ENCODE measurements around the gene USP32.
A peak's percentile ranks its signal among the peaks of the same experiment; 100 is the strongest.
"Not testable (repeated sequence)": the region's sequence is repeated elsewhere in the genome, so short reads cannot be mapped to it uniquely, and the experiment has no call there.

The USP32 gene

GRCh38 chr17:60323754-60324153, 68.2 kb downstream of the USP32 start:
- no peak for TF ChIP-seq CTCF (IDR thresholded peaks at IDR 0.05; ENCODE audit: control insufficient read depth, insufficient read depth, low read depth, low read length, missing control alignments)
- DNase-seq (ENCODE audit: low read depth) = no peak
- H3K4me3 ChIP-seq (ENCODE audit: control insufficient read depth, low read depth, low read length) = no peak overlapping the region

GRCh38 chr17:60322056-60322387, 69.9 kb downstream of the USP32 start:
- TF ChIP-seq CTCF (IDR thresholded peaks at IDR 0.05; ENCODE audit: control insufficient read depth, insufficient read depth, low read depth, low read length, missing control alignments) = no peak
- no peak overlapping the region for H3K4me3 ChIP-seq (ENCODE audit: control insufficient read depth, low read depth, low read length)
- DNase-seq (ENCODE audit: low read depth) = no peak

- TF ChIP-seq CTCF (IDR thresholded peaks at IDR 0.05; ENCODE audit: control insufficient read depth, insufficient read depth, low read depth, low read length, missing control alignments) = no peak
- DNase-seq (ENCODE audit: low read depth) = no peak
- no peak overlapping the region for H3K4me3 ChIP-seq (ENCODE audit: control insufficient read depth, low read depth, low read length)
These were observed 70.4 kb downstream of the USP32 start for GRCh38 chr17:60321336-60322055.

GRCh38 chr17:60318830-60319229, 73.1 kb downstream of the USP32 start:
- TF ChIP-seq CTCF (IDR thresholded peaks at IDR 0.05; ENCODE audit: control insufficient read depth, insufficient read depth, low read depth, low read length, missing control alignments) = no peak
- no peak overlapping the region for H3K4me3 ChIP-seq (ENCODE audit: control insufficient read depth, low read depth, low read length)
- DNase-seq (ENCODE audit: low read depth) = no peak

GRCh38 chr17:60318326-60318725, 73.6 kb downstream of the USP32 start:
- no peak for TF ChIP-seq CTCF (IDR thresholded peaks at IDR 0.05; ENCODE audit: control insufficient read depth, insufficient read depth, low read depth, low read length, missing control alignments)
- DNase-seq (ENCODE audit: low read depth) = no peak
- no peak overlapping the region for H3K4me3 ChIP-seq (ENCODE audit: control insufficient read depth, low read depth, low read length)

GRCh38 chr17:60315650-60316049, 76.3 kb downstream of the USP32 start:
- DNase-seq (ENCODE audit: low read depth) = no peak
- peak; percentile 12 for TF ChIP-seq CTCF (IDR thresholded peaks at IDR 0.05; ENCODE audit: control insufficient read depth, insufficient read depth, low read depth, low read length, missing control alignments)
- H3K4me3 ChIP-seq (ENCODE audit: control insufficient read depth, low read depth, low read length) = no peak overlapping the region

- H3K4me3 ChIP-seq (ENCODE audit: control insufficient read depth, low read depth, low read length); DNase-seq (ENCODE audit: low read depth): not testable (repeated sequence)
These were observed 77.0 kb downstream of the USP32 start for GRCh38 chr17:60314900-60315299.

Data from AG09309 (cell line).